ENCODE results near the gene KRT76. TPM values are rescaled to one million over a fixed set of nuclear protein-coding genes. Genes with fewer than 3 reads are reported as not detected.

The KRT76 gene
- total RNA-seq, 1 experiment from 2014 or later: not detected

GRCh38 chr12:52727037-52727436 lies 50.1 kb downstream of the KRT76 start:
- H3K9me2 ChIP-seq (replicated peaks; ENCODE audit: low read length): no peaks in the 10 kb centered on the region
- CTCF ChIA-PET: no interaction called here
- H2AFZ ChIP-seq (ENCODE audit: low read length): no peak overlapping the region
- no peaks in the 10 kb centered on the region for H4K20me1 ChIP-seq (ENCODE audit: low read length)
- no peaks in the 10 kb centered on the region for H3K79me2 ChIP-seq (ENCODE audit: low read length)
- no TSS peak for BruUV-seq (replicated peaks)
- H3K9me3 ChIP-seq (ENCODE audit: low read length): no peaks in the 10 kb centered on the region
- TF ChIP-seq CTCF (conservative IDR thresholded peaks at IDR 0.05; ENCODE audit: low read depth, low read length): no peak
- TF ChIP-seq EZH2phosphoT487 (IDR thresholded peaks at IDR 0.05; ENCODE audit: borderline replicate concordance, low read length): no peak
- no peak for TF ChIP-seq EZH2 (IDR thresholded peaks at IDR 0.05; ENCODE audit: low read length, unreplicated experiment)
- no peaks in the 10 kb centered on the region for H3F3A ChIP-seq (ENCODE audit: low read length, unreplicated experiment)
- no peaks in the 10 kb centered on the region for H3K36me3 ChIP-seq (ENCODE audit: low read depth, low read length)
- no peak overlapping the region for H3K4me3 ChIP-seq (ENCODE audit: low read length)
- intact Hi-C loops (cut with micrococcal nuclease): no loop called here
- H3K4me2 ChIP-seq (ENCODE audit: low read length): no peak overlapping the region
- H3K27ac ChIP-seq (ENCODE audit: low read length): no peak overlapping the region
- H3K27me3 ChIP-seq (ENCODE audit: low read length): peaks cover 40% of the 10 kb centered on the region
- peaks cover 12% of the 10 kb centered on the region; the same call in 1 of the 2 replicates for H3K4me1 ChIP-seq (ENCODE audit: insufficient read depth, low read length)
- ATAC-seq (no peak), DNase-seq (no peak)
- H3K9ac ChIP-seq (ENCODE audit: low read length): no peak overlapping the region
- POLR2A ChIA-PET (ENCODE audit: unreplicated experiment): no interaction called here

GRCh38 chr12:52726451-52726850 lies 50.7 kb downstream of the KRT76 start:
- intact Hi-C loops (cut with micrococcal nuclease): no loop called here
- Histone ChIP-seq H3K79me2 (ENCODE audit: low read length) (no peaks in the 10 kb centered on the region), H3K27me3 (ENCODE audit: low read length) (peaks cover 34% of the 10 kb centered on the region), H3K4me1 (ENCODE audit: insufficient read depth, low read length) (peaks cover 12% of the 10 kb centered on the region; the same call in 1 of the 2 replicates), H4K20me1 (ENCODE audit: low read length) (no peaks in the 10 kb centered on the region), H3K36me3 (ENCODE audit: low read depth, low read length) (no peaks in the 10 kb centered on the region), H3K9me3 (ENCODE audit: low read length) (no peaks in the 10 kb centered on the region), H3K9me2 (replicated peaks; ENCODE audit: low read length) (no peaks in the 10 kb centered on the region), H3K4me2 (ENCODE audit: low read length) (no peak overlapping the region), H3K27ac (ENCODE audit: low read length) (no peak overlapping the region; the same call in 1 of the 2 replicates), H3K9ac (ENCODE audit: low read length) (no peak overlapping the region), H3K4me3 (ENCODE audit: low read length) (no peak overlapping the region), H2AFZ (ENCODE audit: low read length) (no peak overlapping the region), H3F3A (ENCODE audit: low read length, unreplicated experiment) (no peaks in the 10 kb centered on the region)
- no TSS peak for BruUV-seq (replicated peaks)
- DNase-seq (peak; percentile 42), ATAC-seq (no peak)
- TF ChIP-seq EZH2phosphoT487 (IDR thresholded peaks at IDR 0.05; ENCODE audit: borderline replicate concordance, low read length): no peak
- TF ChIP-seq CTCF (conservative IDR thresholded peaks at IDR 0.05; ENCODE audit: low read depth, low read length): no peak
- TF ChIP-seq EZH2 (IDR thresholded peaks at IDR 0.05; ENCODE audit: low read length, unreplicated experiment): no peak
- POLR2A ChIA-PET (ENCODE audit: unreplicated experiment): no interaction called here
- CTCF ChIA-PET: no interaction called here

- H3K79me2 ChIP-seq (ENCODE audit: low read length): no peaks in the 10 kb centered on the region
- ATAC-seq: no peak
- intact Hi-C loops (cut with micrococcal nuclease): no loop called here
- no peaks in the 10 kb centered on the region for H4K20me1 ChIP-seq (ENCODE audit: low read length)
- no peaks in the 10 kb centered on the region for H3K9me3 ChIP-seq (ENCODE audit: low read length)
- H2AFZ ChIP-seq (ENCODE audit: low read length): no peak overlapping the region
- POLR2A ChIA-PET (ENCODE audit: unreplicated experiment): no interaction called here
- no peak for DNase-seq
- CTCF ChIA-PET: no interaction called here
- no peak overlapping the region for H3K9ac ChIP-seq (ENCODE audit: low read length)
- no peaks in the 10 kb centered on the region for H3K36me3 ChIP-seq (ENCODE audit: low read depth, low read length)
- no peak overlapping the region for H3K27ac ChIP-seq (ENCODE audit: low read length)
- H3K4me1 ChIP-seq (ENCODE audit: insufficient read depth, low read length): peaks cover 24% of the 10 kb centered on the region
- H3K4me2 ChIP-seq (ENCODE audit: low read length): no peak overlapping the region
- no peaks in the 10 kb centered on the region for H3K9me2 ChIP-seq (replicated peaks; ENCODE audit: low read length)
- peaks cover 14% of the 10 kb centered on the region for H3K27me3 ChIP-seq (ENCODE audit: low read length)
- H3K4me3 ChIP-seq (ENCODE audit: low read length): no peak overlapping the region
- no peaks in the 10 kb centered on the region for H3F3A ChIP-seq (ENCODE audit: low read length, unreplicated experiment)
- TF ChIP-seq EZH2phosphoT487 (IDR thresholded peaks at IDR 0.05; ENCODE audit: borderline replicate concordance, low read length): no peak
- TF ChIP-seq EZH2 (IDR thresholded peaks at IDR 0.05; ENCODE audit: low read length, unreplicated experiment): no peak
- no peak for TF ChIP-seq CTCF (conservative IDR thresholded peaks at IDR 0.05; ENCODE audit: low read depth, low read length)
- no TSS peak for BruUV-seq (replicated peaks)
These were observed 52.8 kb downstream of the KRT76 start for GRCh38 chr12:52724384-52724783.

All from PC-3 (cell line).